Transverse colon (tissue), 4 donors: ENCODE measurements around the gene GIPC3. TPM values are rescaled to one million over a fixed set of nuclear protein-coding genes. Genes with fewer than 3 reads are reported as not detected.
"Not testable (repeated sequence)": the region's sequence is repeated elsewhere in the genome, so short reads cannot be mapped to it uniquely, and the experiment has no call there.

Experiments used
- DNase-seq: peaks from one replicate; pipeline ENCODE4 v3.0.0-alpha.2; 2019
- H3K27ac ChIP-seq, 4 donors: fragments of 200-600 bp; sonication (generic); 2 replicates each; pipeline ENCODE4 v1.5.1; 2016 to 2018; ENCODE audit warnings: inconsistent platforms in 4 of 4
- H3K27me3 ChIP-seq: fragments of 200-600 bp; sonication (generic); 2 replicates; pipeline ENCODE4 v1.5.1; 2017; ENCODE audit warnings: inconsistent platforms
- H3K36me3 ChIP-seq, 4 donors: fragments of 200-600 bp; sonication (generic); 2 replicates each; pipeline ENCODE4 v1.5.1; 2017 to 2019; ENCODE audit warnings: inconsistent platforms in 4 of 4
- H3K4me1 ChIP-seq, 4 donors: fragments of 200-600 bp; sonication (generic); 2 replicates each; pipeline ENCODE4 v1.5.1; 2017 to 2020; ENCODE audit warnings: inconsistent platforms in 4 of 4
- H3K4me3 ChIP-seq, 4 donors: fragments of 200-600 bp; sonication (generic); 1 replicate in 1 of 4; 2 replicates in 3 of 4; pipeline versions ENCODE4 v1.5.1 to v1.6.1; 2017 to 2019; ENCODE audit warnings: inconsistent platforms in 4 of 4
- H3K9me3 ChIP-seq, 2 donors: fragments of 200-600 bp; sonication (generic); 2 replicates each; pipeline ENCODE4 v1.5.1; 2017 to 2019; ENCODE audit warnings: inconsistent platforms in 2 of 2
- CTCF ChIP-seq, 5 experiments: fragments of 200-600 bp in 3 of 5; fragments of 450-650 bp in 2 of 5; sonication (generic) in 3 of 5; IDR thresholded peaks; 1 replicate in 2 of 5; 2 replicates in 3 of 5; pipeline ENCODE4 v1.5.1; 2016 to 2017; ENCODE audit warnings: antibody characterized with exemption in 5 of 5, inconsistent platforms in 3 of 5, mild to moderate bottlenecking in 2 of 5, moderate library complexity in 1 of 5
- EP300 ChIP-seq: sonication (generic); formaldehyde crosslinking; IDR thresholded peaks from one replicate; pipeline ENCODE4 v1.6.1; 2017; ENCODE audit warnings: antibody characterized with exemption, low read depth
- POLR2A ChIP-seq: fragments of 450-650 bp; IDR thresholded peaks from one replicate; pipeline ENCODE4 v1.6.1; 2016; ENCODE audit warnings: antibody characterized with exemption, mild to moderate bottlenecking, moderate library complexity
- POLR2AphosphoS5 ChIP-seq, 3 donors: sonication (generic); formaldehyde crosslinking; IDR thresholded peaks; one replicate each; pipeline ENCODE4 v1.6.1; 2016; ENCODE audit warnings: antibody characterized with exemption in 3 of 3
- WGBS, 2 donors: methylation state at CpG; one replicate each; pipeline ENCODE4 v1.1.5; 2018; ENCODE audit warnings: low coverage in 1 of 2; 5-methylcytosine and 5-hydroxymethylcytosine counted together
- in situ Hi-C, 4 donors: fragments of 200-750 bp; cut with MboI; loops; one replicate each; pipeline versions ENCODE4 v1.15.0 to v1.15.1; 2017; ENCODE audit warnings: low sequenced_read_pairs in 3 of 4, low pct_ligation_motif_present in 1 of 4, low pct_unique_long_range_greater_than_20kb in 1 of 4
- intact Hi-C: fragments of 100-400 bp; cut with DNase I; formaldehyde crosslinking; loops from one replicate; pipeline ENCODE4 v1.15.1; 2023; ENCODE audit warnings: low total_unique reads
- total RNA-seq, 4 donors: library from RNA; depleted of rRNA; stranded (reverse); fragments of >200 nt; gene quantifications; one replicate each; pipeline ENCODE4 v1.1.0, GENCODE V29; 2016

The GIPC3 gene
- total RNA-seq, 4 donors from 2014 or later, result 0.14 to 0.95 (median 0.60) TPM; not detected in 1

DNA sequence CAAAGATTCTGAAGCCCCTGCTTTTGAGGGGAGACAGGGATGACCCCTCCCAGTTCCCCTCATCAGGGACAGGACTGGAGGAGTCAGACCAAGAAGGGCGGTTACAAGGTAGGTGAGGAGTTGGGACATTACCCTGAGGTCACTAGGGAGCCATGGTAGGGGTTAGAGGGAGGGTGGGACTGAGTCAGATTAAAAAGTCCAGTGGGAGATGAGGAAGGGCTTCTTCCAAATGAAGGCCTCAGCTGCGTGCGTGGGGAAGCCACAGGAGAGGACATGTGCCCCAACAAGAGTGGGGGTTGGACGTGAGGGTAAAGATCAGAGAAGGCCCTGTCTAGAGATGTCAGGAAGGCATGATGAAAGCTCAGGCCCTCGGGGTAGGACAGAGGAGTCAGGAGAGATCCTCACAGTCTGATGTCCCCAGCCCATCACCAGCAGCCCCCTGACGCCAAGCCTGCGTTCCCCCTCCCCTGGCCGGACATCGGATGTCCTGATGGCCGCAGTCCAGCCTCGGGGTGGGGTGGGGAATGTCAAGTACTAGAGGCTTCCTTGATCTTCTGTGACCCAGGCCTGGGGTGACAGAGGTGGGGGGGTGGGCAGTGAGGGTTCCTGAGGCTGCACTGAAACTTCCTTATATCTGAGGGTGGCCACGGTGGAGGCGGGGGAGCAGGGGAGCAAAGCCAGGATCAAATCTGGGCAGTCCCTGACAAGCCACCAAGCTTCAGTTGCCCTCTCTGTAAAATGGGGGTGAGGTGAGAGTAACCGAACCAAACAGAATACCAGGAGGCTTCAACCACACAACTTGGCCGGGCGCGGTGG lies 21.4 kb upstream of the GIPC3 start:
- Histone ChIP-seq H3K9me3 (no peaks in the 10 kb centered on the region), H3K4me1 (no peaks in the 10 kb centered on the region), H3K36me3 (no peaks in the 10 kb centered on the region), H3K4me3 (no peak overlapping the region), H3K27ac (no peak overlapping the region), H3K27me3 (no peaks in the 10 kb centered on the region)
- WGBS, 2 donors, result 83% methylated on average over 17 of the region's 17 CpGs; no CpG with 5 or more reads in 1 of the 2 donors
- intact Hi-C loops, result no loop called here
- DNase-seq, result no peak
- no peak for TF ChIP-seq POLR2A
- no peak for TF ChIP-seq EP300
- no peak for TF ChIP-seq POLR2AphosphoS5 (IDR thresholded peaks at IDR 0.05)
- in situ Hi-C loops, result no loop called here

- no peak overlapping the region for H3K27ac ChIP-seq
- DNase-seq, result no peak
- H3K27me3 ChIP-seq, result no peaks in the 10 kb centered on the region
- H3K36me3 ChIP-seq, result no peaks in the 10 kb centered on the region
- no peak for TF ChIP-seq POLR2AphosphoS5 (IDR thresholded peaks at IDR 0.05)
- TF ChIP-seq EP300, result no peak
- TF ChIP-seq CTCF (IDR thresholded peaks at IDR 0.05), result no peak
- no peak for TF ChIP-seq POLR2A
- H3K4me3 ChIP-seq, result no peak overlapping the region
- in situ Hi-C loops (no loop called here), intact Hi-C loops (no loop called here)
- H3K9me3 ChIP-seq, result no peaks in the 10 kb centered on the region
- WGBS, 2 donors, result 83% methylated on average over 19 of the region's 19 CpGs; no CpG with 5 or more reads in 1 of the 2 donors
- peaks cover 0 to 2% (median under 1%) of the 10 kb centered on the region in 4 donors for H3K4me1 ChIP-seq
Measured at GRCh38 chr19:3565139-3565538, 20.1 kb upstream of the GIPC3 start.

DNA sequence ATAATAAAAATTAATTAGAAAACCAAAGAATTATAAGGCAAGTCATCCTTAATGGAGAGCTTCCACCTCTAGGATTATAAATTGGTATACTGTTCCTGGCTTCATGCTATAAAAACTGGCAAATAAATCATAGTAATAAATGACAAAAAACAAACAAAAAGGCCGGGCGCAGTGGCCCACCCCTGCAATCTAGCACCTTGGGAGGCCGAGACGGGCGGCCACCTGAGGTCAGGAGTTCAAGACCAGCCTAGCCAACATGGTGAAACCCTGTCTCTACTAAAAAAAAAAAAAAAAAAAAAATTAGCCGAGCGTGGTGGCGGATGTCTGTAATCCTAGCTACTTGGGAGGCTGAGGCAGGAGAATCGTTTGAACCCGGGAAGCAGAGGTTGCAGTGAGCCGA lies 15.2 kb upstream of the GIPC3 start:
- H3K4me1 ChIP-seq, result peaks cover 5 to 36% (median 28%) of the 10 kb centered on the region in 4 donors
- H3K36me3 ChIP-seq, intact Hi-C loops, H3K9me3 ChIP-seq, H3K4me3 ChIP-seq, in situ Hi-C loops, H3K27me3 ChIP-seq, DNase-seq: not testable (repeated sequence)
- peak overlapping the region in 1 of 4 donors; percentile 57 for H3K27ac ChIP-seq
- WGBS, 2 donors, result 43 to 44% methylated on average over 8 to 11 of the region's 11 CpGs

DNA sequence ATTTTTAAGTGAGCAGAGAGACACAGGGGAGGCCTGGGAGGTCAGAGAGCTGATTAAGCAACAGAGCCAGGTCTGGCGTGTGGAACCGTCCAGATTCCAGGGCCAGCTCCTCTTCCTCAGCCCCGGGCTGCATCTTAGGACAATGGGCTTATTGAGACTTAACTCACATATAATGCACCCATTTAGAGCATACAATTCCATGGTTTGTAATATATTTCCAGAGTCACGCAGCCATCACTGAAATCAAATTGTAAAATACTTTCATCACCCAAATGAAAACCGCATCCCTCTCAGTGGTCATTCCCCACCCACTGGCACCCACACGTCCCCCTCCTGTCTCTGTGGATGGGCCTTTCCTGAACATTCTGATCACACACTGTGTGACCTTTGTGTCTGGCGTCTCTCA lies 14.7 kb upstream of the GIPC3 start:
- Histone ChIP-seq H3K9me3 (no peaks in the 10 kb centered on the region), H3K36me3 (no peaks in the 10 kb centered on the region), H3K4me3 (no peak overlapping the region), H3K4me1 (peaks cover 5 to 42% (median 32%) of the 10 kb centered on the region in 4 donors), H3K27ac (peak overlapping the region in 1 of 4 donors; percentile 57), H3K27me3 (no peaks in the 10 kb centered on the region)
- intact Hi-C loops (no loop called here), in situ Hi-C loops (no loop called here)
- WGBS, 2 donors, result 45 to 46% methylated on average over 5 to 7 of the region's 7 CpGs
- no peak for DNase-seq
- TF ChIP-seq EP300 (no peak), CTCF (IDR thresholded peaks at IDR 0.05) (no peak), POLR2AphosphoS5 (IDR thresholded peaks at IDR 0.05) (no peak), POLR2A (no peak)

GRCh38 chr19:3572132-3572854 lies 13.0 kb upstream of the GIPC3 start:
- WGBS, 2 donors, result 2% methylated on average over 48 of the region's 48 CpGs; no CpG with 5 or more reads in 1 of the 2 donors
- TF ChIP-seq POLR2AphosphoS5 (IDR thresholded peaks at IDR 0.05) (no peak), CTCF (IDR thresholded peaks at IDR 0.05) (no peak), EP300 (no peak), POLR2A (no peak)
- Histone ChIP-seq H3K9me3 (no peaks in the 10 kb centered on the region), H3K4me3 (peak overlapping the region; percentile 7 to 80 (median 77)), H3K4me1 (peaks cover 14 to 55% (median 48%) of the 10 kb centered on the region in 4 donors), H3K36me3 (no peaks in the 10 kb centered on the region), H3K27me3 (no peaks in the 10 kb centered on the region), H3K27ac (peak overlapping the region; percentile 61 to 92 (median 88))
- in situ Hi-C loops (no loop called here), intact Hi-C loops (no loop called here)
- DNase-seq, result peak; percentile 100
